ENCODE data around the gene NPC2. TPM values are rescaled to one million over a fixed set of nuclear protein-coding genes. Genes with fewer than 3 reads are reported as not detected.
A peak's percentile ranks its signal among the peaks of the same experiment; 100 is the strongest.

The NPC2 gene
- total RNA-seq, 4 donors from 2014 or later, result 225 to 510 (median 340) TPM

- Histone ChIP-seq H3K9me3 (no peaks in the 10 kb centered on the region), H3K4me1 (peaks cover 0 to 47% (median 5%) of the 10 kb centered on the region in 4 donors), H3K36me3 (peaks cover 0 to 11% (median 0%) of the 10 kb centered on the region in 3 donors), H3K27ac (peak overlapping the region in 2 of 4 donors; percentile 17 to 77), H3K4me3 (no peak overlapping the region), H3K27me3 (no peaks in the 10 kb centered on the region)
- no peak for DNase-seq (ENCODE audit: low spot score in 2 of 2)
- WGBS, 2 donors, result 85 to 88% methylated on average over 7 to 8 of the region's 8 CpGs
- no peak for TF ChIP-seq POLR2A (IDR thresholded peaks at IDR 0.05)
- no peak for TF ChIP-seq CTCF (IDR thresholded peaks at IDR 0.05)
Observed at GRCh38 chr14:74515891-74516412, 22.8 kb upstream of the NPC2 start.

- peaks cover 0 to 62% (median 11%) of the 10 kb centered on the region in 4 donors for H3K4me1 ChIP-seq
Observed at GRCh38 chr14:74514471-74514941, 21.4 kb upstream of the NPC2 start.

GRCh38 chr14:74511966-74512830, 19.1 kb upstream of the NPC2 start:
- TF ChIP-seq POLR2A (IDR thresholded peaks at IDR 0.05), result no peak
- no peak for TF ChIP-seq EP300 (IDR thresholded peaks at IDR 0.05)
- TF ChIP-seq CTCF (IDR thresholded peaks at IDR 0.05), result no peak
- Histone ChIP-seq H3K27me3 (no peaks in the 10 kb centered on the region), H3K27ac (peak overlapping the region in 3 of 4 donors; percentile 37 to 76 (median 75)), H3K4me3 (no peak overlapping the region), H3K36me3 (peaks cover 0 to 22% (median 0%) of the 10 kb centered on the region in 3 donors), H3K4me1 (peaks cover 0 to 61% (median 11%) of the 10 kb centered on the region in 4 donors), H3K9me3 (no peaks in the 10 kb centered on the region)
- DNase-seq (ENCODE audit: low spot score in 2 of 2), result no peak
- 79 to 81% methylated on average over 10 of the region's 10 CpGs for WGBS, 2 donors

More at GRCh38 chr14:74514471-74514941, 21.4 kb upstream of the NPC2 start:
- no peak overlapping the region for H3K4me3 ChIP-seq
- TF ChIP-seq POLR2A (IDR thresholded peaks at IDR 0.05) (no peak), EP300 (IDR thresholded peaks at IDR 0.05) (no peak), CTCF (IDR thresholded peaks at IDR 0.05) (no peak)
- H3K36me3 ChIP-seq, result peaks cover 0 to 6% (median 0%) of the 10 kb centered on the region in 3 donors
- no peaks in the 10 kb centered on the region for H3K27me3 ChIP-seq
- peak overlapping the region; percentile 29 to 77 (median 55) for H3K27ac ChIP-seq
- no peaks in the 10 kb centered on the region for H3K9me3 ChIP-seq
- 45 to 67% methylated on average over 12 to 13 of the region's 13 CpGs for WGBS, 2 donors
- DNase-seq (ENCODE audit: low spot score in 2 of 2), result peak in 1 of 2 donors; percentile 43

GRCh38 chr14:74510959-74511409, 17.9 kb upstream of the NPC2 start:
- DNase-seq (ENCODE audit: low spot score in 2 of 2), result no peak
- Histone ChIP-seq H3K4me1 (peaks cover 0 to 57% (median 11%) of the 10 kb centered on the region in 4 donors), H3K4me3 (no peak overlapping the region), H3K27me3 (no peaks in the 10 kb centered on the region), H3K27ac (peak overlapping the region; percentile 15 to 76 (median 56)), H3K36me3 (peaks cover 0 to 21% (median 0%) of the 10 kb centered on the region in 3 donors), H3K9me3 (no peaks in the 10 kb centered on the region)
- WGBS, 2 donors, result 31 to 39% methylated on average over 9 to 10 of the region's 10 CpGs
- TF ChIP-seq CTCF (IDR thresholded peaks at IDR 0.05), result no peak
- no peak for TF ChIP-seq EP300 (IDR thresholded peaks at IDR 0.05)
- no peak for TF ChIP-seq POLR2A (IDR thresholded peaks at IDR 0.05)

Data from tibial nerve (tissue), 4 donors.